ENCODE data around the gene CCNG2. TPM values are rescaled to one million over a fixed set of nuclear protein-coding genes. Genes with fewer than 3 reads are reported as not detected.

CCNG2 gene
- total and polyA plus RNA-seq, 9 of the 15 experiments (the other 6 are each of a cell fraction or from before 2014, with no cell fraction given) = 0.49 to 6.6 (median 2.9) TPM

DNA sequence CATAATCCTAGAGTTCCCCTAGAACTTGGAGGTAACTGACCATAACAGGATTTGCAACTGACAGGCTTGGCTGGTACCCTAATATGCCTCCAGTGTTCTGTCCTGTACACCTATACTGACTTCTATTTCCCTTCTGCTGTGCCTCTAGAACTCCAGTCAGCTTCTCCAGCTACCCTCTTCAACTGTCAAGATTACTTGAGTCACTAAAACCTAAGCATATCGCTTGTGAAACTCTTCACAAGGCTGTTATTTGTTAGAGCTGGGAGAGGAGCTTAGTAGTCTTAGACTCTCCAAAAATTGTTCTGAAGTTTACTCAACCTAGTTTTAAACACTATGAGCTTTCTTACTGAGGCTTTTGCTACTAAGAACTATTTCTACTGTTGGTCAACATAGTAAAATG is 52.0 kb downstream of the CCNG2 start:
- BruUV-seq (replicated peaks) = no TSS peak
- Histone ChIP-seq H3K36me3 (ENCODE audit: control insufficient read depth, insufficient read depth, low read length) (no peaks in the 10 kb centered on the region), H3K4me2 (ENCODE audit: insufficient read depth, low read length) (no peak overlapping the region), H4K20me1 (replicated peaks; ENCODE audit: control insufficient read depth, insufficient read depth, low read length) (no peaks in the 10 kb centered on the region), H3K9me3 (replicated peaks; ENCODE audit: control insufficient read depth, insufficient read depth, low read depth, low read length) (no peaks in the 10 kb centered on the region), H3K27me3 (ENCODE audit: control insufficient read depth in 2 of 2, insufficient read depth in 2 of 2, low read length in 2 of 2) (peaks cover 2 to 8% of the 10 kb centered on the region in 2 experiments; a peak in 2 of 5 replicates), H2AFZ (ENCODE audit: low read depth, low read length) (no peak overlapping the region), H3K27ac (ENCODE audit: extremely low read depth, low read depth, low read length) (no peak overlapping the region), H3K9ac (ENCODE audit: insufficient read depth in 1 of 2, low read depth in 2 of 2, low read length in 2 of 2) (no peak overlapping the region), H3K4me3 (no peak overlapping the region), H3K4me1 (replicated peaks in 1 of 2; ENCODE audit: control insufficient read depth in 2 of 2, insufficient read depth in 2 of 2, low read length in 2 of 2) (no peaks in the 10 kb centered on the region), H3K9me1 (ENCODE audit: control insufficient read depth, insufficient read depth, low read length) (no peaks in the 10 kb centered on the region), H3K79me2 (ENCODE audit: control insufficient read depth, insufficient read depth, low read length) (no peaks in the 10 kb centered on the region)
- FAIRE-seq (no peak), ATAC-seq (no peak), DNase-seq (ENCODE audit: extremely low read depth in 1 of 4, low spot score in 3 of 4) (no peak)
- intact Hi-C loops (cut with micrococcal nuclease) (loop anchor here (10.0 kb wide), 1 partner anchor 774 kb away; the partner anchor contains the start of gene SHROOM3), in situ Hi-C loops (cut with MboI) (loop anchor here (5.0 kb wide), 1 partner anchor 157 kb away; no protein-coding TSS in a partner anchor)
- ChIA-PET POLR2A (no interaction called here), CTCF (ENCODE audit: low intra/inter-chr PET ratio) (no interaction called here)
- 0% methylated on average over 1 of the region's 1 CpG for WGBS (ENCODE audit: insufficient coverage, low coverage, missing lambda C conversion rate)
- TF ChIP-seq, protein P1, sequence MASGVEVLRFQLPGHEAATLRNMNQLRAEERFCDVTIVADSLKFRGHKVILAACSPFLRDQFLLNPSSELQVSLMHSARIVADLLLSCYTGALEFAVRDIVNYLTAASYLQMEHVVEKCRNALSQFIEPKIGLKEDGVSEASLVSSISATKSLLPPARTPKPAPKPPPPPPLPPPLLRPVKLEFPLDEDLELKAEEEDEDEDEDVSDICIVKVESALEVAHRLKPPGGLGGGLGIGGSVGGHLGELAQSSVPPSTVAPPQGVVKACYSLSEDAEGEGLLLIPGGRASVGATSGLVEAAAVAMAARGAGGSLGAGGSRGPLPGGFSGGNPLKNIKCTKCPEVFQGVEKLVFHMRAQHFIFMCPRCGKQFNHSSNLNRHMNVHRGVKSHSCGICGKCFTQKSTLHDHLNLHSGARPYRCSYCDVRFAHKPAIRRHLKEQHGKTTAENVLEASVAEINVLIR (CRISPR knock-in tag; IDR thresholded peaks at IDR 0.05) = no peak
- TF ChIP-seq, protein P2, sequence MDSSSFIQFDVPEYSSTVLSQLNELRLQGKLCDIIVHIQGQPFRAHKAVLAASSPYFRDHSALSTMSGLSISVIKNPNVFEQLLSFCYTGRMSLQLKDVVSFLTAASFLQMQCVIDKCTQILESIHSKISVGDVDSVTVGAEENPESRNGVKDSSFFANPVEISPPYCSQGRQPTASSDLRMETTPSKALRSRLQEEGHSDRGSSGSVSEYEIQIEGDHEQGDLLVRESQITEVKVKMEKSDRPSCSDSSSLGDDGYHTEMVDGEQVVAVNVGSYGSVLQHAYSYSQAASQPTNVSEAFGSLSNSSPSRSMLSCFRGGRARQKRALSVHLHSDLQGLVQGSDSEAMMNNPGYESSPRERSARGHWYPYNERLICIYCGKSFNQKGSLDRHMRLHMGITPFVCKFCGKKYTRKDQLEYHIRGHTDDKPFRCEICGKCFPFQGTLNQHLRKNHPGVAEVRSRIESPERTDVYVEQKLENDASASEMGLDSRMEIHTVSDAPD (CRISPR knock-in tag; IDR thresholded peaks at IDR 0.05) = no peak
- TF ChIP-seq PPARD (CRISPR knock-in tag; IDR thresholded peaks at IDR 0.05) (no peak), ZNF124 (CRISPR knock-in tag; IDR thresholded peaks at IDR 0.05) (no peak), ZNF589 (CRISPR knock-in tag; IDR thresholded peaks at IDR 0.05; ENCODE audit: low read depth) (no peak), SAFB (IDR thresholded peaks at IDR 0.05; ENCODE audit: borderline replicate concordance, low read depth, low read length) (no peak), PRMT5 (CRISPR knock-in tag; IDR thresholded peaks at IDR 0.05) (no peak), COPS2 (conservative IDR thresholded peaks at IDR 0.05) (no peak), ASH1L (IDR thresholded peaks at IDR 0.05; ENCODE audit: borderline replicate concordance, low read depth, partially characterized antibody) (no peak), BRD9 (IDR thresholded peaks at IDR 0.05; ENCODE audit: low read depth, partially characterized antibody) (no peak), MBD2 (IDR thresholded peaks at IDR 0.05; ENCODE audit: borderline replicate concordance, low read depth) (no peak), POLR2G (IDR thresholded peaks at IDR 0.05; ENCODE audit: low read depth, low read length) (no peak)
- TF ChIP-seq, protein P3, sequence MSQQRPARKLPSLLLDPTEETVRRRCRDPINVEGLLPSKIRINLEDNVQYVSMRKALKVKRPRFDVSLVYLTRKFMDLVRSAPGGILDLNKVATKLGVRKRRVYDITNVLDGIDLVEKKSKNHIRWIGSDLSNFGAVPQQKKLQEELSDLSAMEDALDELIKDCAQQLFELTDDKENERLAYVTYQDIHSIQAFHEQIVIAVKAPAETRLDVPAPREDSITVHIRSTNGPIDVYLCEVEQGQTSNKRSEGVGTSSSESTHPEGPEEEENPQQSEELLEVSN (IDR thresholded peaks at IDR 0.05; ENCODE audit: borderline replicate concordance in 1 of 2, extremely low read depth in 1 of 2, insufficient read depth in 1 of 2, insufficient read length in 1 of 2, low read depth in 1 of 2, low read length in 1 of 2, poor library complexity in 1 of 2, severe bottlenecking in 1 of 2) = no peak
- TF ChIP-seq, protein P4, sequence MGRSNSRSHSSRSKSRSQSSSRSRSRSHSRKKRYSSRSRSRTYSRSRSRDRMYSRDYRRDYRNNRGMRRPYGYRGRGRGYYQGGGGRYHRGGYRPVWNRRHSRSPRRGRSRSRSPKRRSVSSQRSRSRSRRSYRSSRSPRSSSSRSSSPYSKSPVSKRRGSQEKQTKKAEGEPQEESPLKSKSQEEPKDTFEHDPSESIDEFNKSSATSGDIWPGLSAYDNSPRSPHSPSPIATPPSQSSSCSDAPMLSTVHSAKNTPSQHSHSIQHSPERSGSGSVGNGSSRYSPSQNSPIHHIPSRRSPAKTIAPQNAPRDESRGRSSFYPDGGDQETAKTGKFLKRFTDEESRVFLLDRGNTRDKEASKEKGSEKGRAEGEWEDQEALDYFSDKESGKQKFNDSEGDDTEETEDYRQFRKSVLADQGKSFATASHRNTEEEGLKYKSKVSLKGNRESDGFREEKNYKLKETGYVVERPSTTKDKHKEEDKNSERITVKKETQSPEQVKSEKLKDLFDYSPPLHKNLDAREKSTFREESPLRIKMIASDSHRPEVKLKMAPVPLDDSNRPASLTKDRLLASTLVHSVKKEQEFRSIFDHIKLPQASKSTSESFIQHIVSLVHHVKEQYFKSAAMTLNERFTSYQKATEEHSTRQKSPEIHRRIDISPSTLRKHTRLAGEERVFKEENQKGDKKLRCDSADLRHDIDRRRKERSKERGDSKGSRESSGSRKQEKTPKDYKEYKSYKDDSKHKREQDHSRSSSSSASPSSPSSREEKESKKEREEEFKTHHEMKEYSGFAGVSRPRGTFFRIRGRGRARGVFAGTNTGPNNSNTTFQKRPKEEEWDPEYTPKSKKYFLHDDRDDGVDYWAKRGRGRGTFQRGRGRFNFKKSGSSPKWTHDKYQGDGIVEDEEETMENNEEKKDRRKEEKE (IDR thresholded peaks at IDR 0.05; ENCODE audit: borderline replicate concordance in 1 of 2, control insufficient read depth in 1 of 2, low read depth in 2 of 2, low read length in 1 of 2) = no peak
